NCI-H2029 treated with DMSO at 0.1 percent for 48 hours (cell line): Measurements from ENCODE around the gene ZFYVE28.

Experiments
- DNase-seq: peaks from one replicate; lab custom pipeline; 2025; lab: John Stamatoyannopoulos, UW

ZFYVE28 gene

GRCh38 chr4:2259036-2259540, 159.4 kb downstream of the ZFYVE28 start:
- DNase-seq, result no peak

- DNase-seq, result no peak
These were observed 160.1 kb downstream of the ZFYVE28 start for GRCh38 chr4:2258091-2259035.

GRCh38 chr4:2257361-2258081, 160.9 kb downstream of the ZFYVE28 start:
- no peak for DNase-seq

GRCh38 chr4:2256781-2257191, 161.7 kb downstream of the ZFYVE28 start:
- no peak for DNase-seq

- no peak for DNase-seq
These were observed 162.2 kb downstream of the ZFYVE28 start for GRCh38 chr4:2256156-2256731.

GRCh38 chr4:2255501-2256155, 162.8 kb downstream of the ZFYVE28 start:
- no peak for DNase-seq

- DNase-seq, result no peak
These were observed 163.6 kb downstream of the ZFYVE28 start for GRCh38 chr4:2254665-2255500.

GRCh38 chr4:2253160-2254084, 165.0 kb downstream of the ZFYVE28 start:
- no peak for DNase-seq

GRCh38 chr4:2252530-2253091, 165.8 kb downstream of the ZFYVE28 start:
- no peak for DNase-seq

- DNase-seq, result no peak
These were observed 166.5 kb downstream of the ZFYVE28 start for GRCh38 chr4:2251795-2252529.

- no peak for DNase-seq
These were observed 167.2 kb downstream of the ZFYVE28 start for GRCh38 chr4:2251073-2251794.

- DNase-seq, result no peak
These were observed 167.9 kb downstream of the ZFYVE28 start for GRCh38 chr4:2250357-2251072.

GRCh38 chr4:2249526-2250356, 168.7 kb downstream of the ZFYVE28 start:
- DNase-seq, result no peak

GRCh38 chr4:2248821-2249261, 169.6 kb downstream of the ZFYVE28 start:
- no peak for DNase-seq

- no peak for DNase-seq
These were observed 170.2 kb downstream of the ZFYVE28 start for GRCh38 chr4:2248044-2248780.
